Colonic mucosa (tissue), 4 donors: Measurements from ENCODE around the gene NUCB1. TPM values are rescaled to one million over a fixed set of nuclear protein-coding genes. Genes with fewer than 3 reads are reported as not detected.
"Not testable (repeated sequence)": the region's sequence is repeated elsewhere in the genome, so short reads cannot be mapped to it uniquely, and the experiment has no call there.

Source experiments
- DNase-seq: peaks from one replicate; pipeline ENCODE4 v3.0.0-alpha.2; 2020
- H3K27ac ChIP-seq: fragments of 200-600 bp; one replicate; pipeline ENCODE4 v1.8.0; 2021
- H3K27me3 ChIP-seq: fragments of 200-600 bp; one replicate; pipeline ENCODE4 v1.8.0; 2021
- H3K36me3 ChIP-seq: fragments of 200-600 bp; one replicate; pipeline ENCODE4 v1.8.0; 2021
- H3K4me1 ChIP-seq: fragments of 200-600 bp; one replicate; pipeline ENCODE4 v1.8.0; 2021; ENCODE audit warnings: mild to moderate bottlenecking
- H3K4me3 ChIP-seq: fragments of 200-600 bp; one replicate; pipeline ENCODE4 v1.8.0; 2021
- H3K9ac ChIP-seq, 2 donors: one replicate each; pipeline ENCODE4 v1.7.0; 2013; ENCODE audit warnings: control low read depth in 2 of 2, low read depth in 2 of 2, low read length in 2 of 2
- H3K9me3 ChIP-seq: fragments of 200-600 bp; one replicate; pipeline ENCODE4 v1.8.0; 2021
- CTCF ChIP-seq: fragments of 200-600 bp; IDR thresholded peaks from one replicate; pipeline ENCODE4 v1.8.0; 2022; ENCODE audit warnings: antibody characterized with exemption, mild to moderate bottlenecking
- intact Hi-C: fragments of 100-400 bp; cut with DNase I; formaldehyde crosslinking; loops from one replicate; pipeline ENCODE4 v1.14.1; 2022
- total RNA-seq, 2 donors: library from RNA; stranded (reverse); fragmentation: NEBNext Ultra II Directional in 1 of 2; extraction: Animal tissue kit (Norgen Biotek cat#: 25700) in 1 of 2; gene quantifications; one replicate each; pipeline ENCODE4 v1.2.1, GENCODE V29; 2021
- donor health status: healthy.
- donor health status: DM: no; HTN: no; CAD: no.
- donor health status: DM: no; HTN: no; CAD: no.

NUCB1 gene
- total RNA-seq, 2 donors from 2014 or later = 180 to 184 TPM

- Histone ChIP-seq H3K9me3 (no peaks in the 10 kb centered on the region), H3K4me3 (no peak overlapping the region), H3K36me3 (no peaks in the 10 kb centered on the region), H3K27me3 (no peaks in the 10 kb centered on the region), H3K27ac (no peak overlapping the region), H3K9ac (no peak overlapping the region), H3K4me1 (no peaks in the 10 kb centered on the region)
- intact Hi-C loops = no loop called here
- DNase-seq = no peak
- TF ChIP-seq CTCF = no peak
These were observed 22.7 kb downstream of the NUCB1 start for GRCh38 chr19:48922548-48923490.

- Histone ChIP-seq H3K36me3 (no peaks in the 10 kb centered on the region), H3K27ac (no peak overlapping the region), H3K27me3 (no peaks in the 10 kb centered on the region), H3K4me3 (no peak overlapping the region), H3K9me3 (no peaks in the 10 kb centered on the region), H3K9ac (no peak overlapping the region), H3K4me1 (no peaks in the 10 kb centered on the region)
- no peak for DNase-seq
- intact Hi-C loops = no loop called here
- no peak for TF ChIP-seq CTCF
These were observed 25.2 kb downstream of the NUCB1 start for GRCh38 chr19:48925240-48925843.

DNA sequence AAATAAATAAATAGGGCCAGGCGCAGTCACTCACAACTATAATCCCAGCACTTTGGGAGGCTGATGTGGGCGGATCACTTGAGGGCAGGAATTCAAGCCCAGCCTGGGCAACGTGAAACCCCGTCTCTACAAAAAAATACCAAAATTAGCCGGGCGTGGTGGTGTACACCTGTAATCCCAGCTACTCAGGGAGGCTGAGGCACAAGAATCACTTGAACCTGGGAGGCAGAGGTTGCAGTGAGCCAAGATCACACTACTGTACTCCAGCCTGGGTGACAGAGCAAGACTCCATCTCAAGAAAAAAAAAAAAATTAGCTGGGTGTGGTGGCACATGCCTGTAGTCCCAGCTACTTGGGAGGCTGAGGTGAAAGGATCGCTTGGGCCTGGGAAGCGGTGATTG is 25.8 kb downstream of the NUCB1 start:
- H3K27me3 ChIP-seq, intact Hi-C loops, H3K9ac ChIP-seq, H3K27ac ChIP-seq, H3K9me3 ChIP-seq, H3K36me3 ChIP-seq, DNase-seq, H3K4me3 ChIP-seq, H3K4me1 ChIP-seq: not testable (repeated sequence)

DNA sequence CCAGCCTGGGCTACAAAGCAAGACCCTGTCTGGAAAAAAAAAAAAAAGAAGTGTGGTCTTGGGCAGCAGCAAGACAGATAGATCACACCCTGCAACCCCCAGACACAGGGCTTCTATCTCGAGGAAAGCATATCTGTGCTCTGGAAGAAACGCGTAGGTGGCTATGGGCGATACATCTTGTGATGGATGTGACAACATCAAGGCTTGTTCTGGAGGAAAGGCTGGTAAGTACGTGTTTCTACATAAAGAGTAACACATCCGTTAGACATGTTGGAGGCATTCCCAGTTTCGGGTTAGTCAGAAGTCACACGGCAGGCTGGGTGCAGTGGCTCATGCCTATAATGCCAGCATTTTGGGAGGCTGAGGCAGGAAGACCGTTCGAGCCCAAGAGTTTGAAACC is 26.8 kb downstream of the NUCB1 start:
- DNase-seq = peak; percentile 42
- Histone ChIP-seq H3K36me3 (no peaks in the 10 kb centered on the region), H3K4me3 (no peak overlapping the region), H3K9me3 (no peaks in the 10 kb centered on the region), H3K27ac (no peak overlapping the region), H3K27me3 (no peaks in the 10 kb centered on the region), H3K9ac (no peak overlapping the region), H3K4me1 (no peaks in the 10 kb centered on the region)
- intact Hi-C loops = no loop called here
- no peak for TF ChIP-seq CTCF

- H3K4me3 ChIP-seq, H3K4me1 ChIP-seq, H3K36me3 ChIP-seq, H3K27ac ChIP-seq, H3K9ac ChIP-seq, H3K9me3 ChIP-seq, intact Hi-C loops, DNase-seq, H3K27me3 ChIP-seq: not testable (repeated sequence)
These were observed 27.6 kb downstream of the NUCB1 start for GRCh38 chr19:48927692-48928091.

DNA sequence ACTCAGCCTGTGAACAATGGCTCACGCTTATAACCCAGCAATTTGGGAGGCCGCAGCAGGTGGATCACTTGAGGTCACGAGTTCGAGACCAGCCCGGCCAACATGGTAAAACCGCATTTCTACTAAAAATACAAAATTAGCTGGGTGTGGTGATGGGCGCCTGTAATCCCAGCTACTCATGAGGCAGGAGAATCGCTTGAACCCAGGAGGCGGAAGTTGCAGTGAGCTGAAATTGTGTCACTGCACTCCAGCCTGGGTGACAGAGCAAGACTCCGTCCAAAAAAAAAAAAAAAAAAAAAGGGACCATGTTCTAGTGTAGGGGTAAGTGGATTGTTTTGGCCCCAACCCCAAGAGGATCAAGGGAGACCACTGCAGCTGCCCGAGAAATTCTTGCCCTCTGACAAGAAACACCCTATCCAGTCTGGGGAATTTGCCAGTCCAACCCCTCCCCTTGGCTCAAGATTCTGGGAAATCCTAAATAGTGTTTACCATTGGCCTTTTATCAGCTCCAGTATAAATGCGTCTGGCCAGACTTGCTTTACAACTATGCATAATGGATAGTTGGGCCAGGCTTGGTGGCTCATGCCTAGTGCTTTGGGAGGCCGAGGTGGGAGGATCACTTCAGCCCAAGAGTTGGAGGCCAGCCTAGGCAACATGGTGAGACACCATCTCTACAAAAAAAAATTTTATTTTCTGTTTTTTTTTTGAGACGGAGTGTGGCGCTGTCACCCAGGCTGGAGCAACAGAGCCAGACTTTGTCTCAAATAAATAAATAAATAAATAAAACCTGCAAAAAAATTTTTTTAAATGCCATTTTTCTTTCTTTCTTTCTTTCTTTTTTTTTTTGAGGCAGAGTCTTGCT is 28.3 kb downstream of the NUCB1 start:
- no peak for TF ChIP-seq CTCF
- no peaks in the 10 kb centered on the region for H3K36me3 ChIP-seq
- no peaks in the 10 kb centered on the region for H3K4me1 ChIP-seq
- H3K27me3 ChIP-seq = no peaks in the 10 kb centered on the region
- H3K27ac ChIP-seq = no peak overlapping the region
- H3K4me3 ChIP-seq = no peak overlapping the region
- DNase-seq = peak; percentile 51
- H3K9me3 ChIP-seq = no peaks in the 10 kb centered on the region
- intact Hi-C loops = no loop called here
- no peak overlapping the region for H3K9ac ChIP-seq
